IPS-15b (cell line): ENCODE results near the gene MYOG.

Experiments
- H3K27me3 ChIP-seq: one replicate; pipeline ENCODE4 v1.6.1; 2013; ENCODE audit warnings: low read length; ENCODE audit not compliant: control insufficient read depth, insufficient read depth
- H3K36me3 ChIP-seq: one replicate; pipeline ENCODE4 v1.6.1; 2013; ENCODE audit warnings: low read length; ENCODE audit not compliant: control insufficient read depth, insufficient read depth
- H3K4me1 ChIP-seq: one replicate; pipeline ENCODE4 v1.6.1; 2013; ENCODE audit warnings: mild to moderate bottlenecking, low read length; ENCODE audit not compliant: control insufficient read depth, insufficient read depth
- H3K4me3 ChIP-seq: one replicate; pipeline ENCODE4 v1.5.1; 2013; ENCODE audit warnings: low read depth, low read length
- H3K9ac ChIP-seq: one replicate; pipeline ENCODE4 v1.6.1; 2013; ENCODE audit warnings: low read depth, mild to moderate bottlenecking, low read length
- H3K9me3 ChIP-seq: one replicate; pipeline ENCODE4 v1.6.1; 2013; ENCODE audit warnings: mild to moderate bottlenecking, low read length; ENCODE audit not compliant: control insufficient read depth, insufficient read depth

MYOG gene

GRCh38 chr1:203038217-203038741, 47.5 kb downstream of the MYOG start:
- peaks cover under 1% of the 10 kb centered on the region for H3K36me3 ChIP-seq
- H3K9me3 ChIP-seq, result no peaks in the 10 kb centered on the region
- peaks cover 4% of the 10 kb centered on the region for H3K4me1 ChIP-seq
- H3K27me3 ChIP-seq, result no peaks in the 10 kb centered on the region
- no peak overlapping the region for H3K4me3 ChIP-seq
- H3K9ac ChIP-seq, result no peak overlapping the region

DNA sequence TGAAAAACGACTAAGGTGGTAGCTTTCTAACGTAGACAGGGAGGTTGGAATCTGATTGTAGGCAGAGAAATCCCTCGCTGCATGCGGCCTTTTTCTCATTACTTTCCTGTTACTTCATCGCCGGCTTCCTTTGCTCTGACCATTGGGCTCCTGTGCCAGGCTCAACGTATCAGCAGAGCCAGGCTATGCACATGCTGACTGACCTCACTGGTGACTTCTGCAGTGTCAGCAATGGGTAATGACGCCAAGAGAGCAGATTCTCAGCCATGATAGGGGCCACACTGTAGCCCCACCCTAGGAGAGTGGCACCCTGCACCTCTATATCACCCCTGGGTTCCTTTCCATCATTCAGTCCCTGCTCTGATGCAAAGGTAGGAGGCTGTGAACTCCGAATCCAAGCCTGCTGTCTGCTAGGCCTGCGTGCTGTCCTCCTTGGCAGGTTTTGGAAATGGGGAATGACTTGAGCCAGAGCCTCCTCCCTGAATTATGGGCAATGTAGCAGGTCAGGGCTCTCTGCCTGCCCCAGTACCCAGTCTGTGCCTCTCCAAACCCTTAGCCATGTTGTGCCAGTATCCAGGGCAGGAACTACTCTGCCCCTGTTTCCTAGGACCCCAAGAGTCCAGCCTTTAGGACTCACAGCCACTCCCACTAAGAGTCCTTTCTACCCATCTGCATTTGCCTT, 48.2 kb downstream of the MYOG start:
- no peaks in the 10 kb centered on the region for H3K9me3 ChIP-seq
- H3K4me1 ChIP-seq, result peaks cover 4% of the 10 kb centered on the region
- no peak overlapping the region for H3K4me3 ChIP-seq
- H3K9ac ChIP-seq, result no peak overlapping the region
- H3K36me3 ChIP-seq, result no peaks in the 10 kb centered on the region
- H3K27me3 ChIP-seq, result no peaks in the 10 kb centered on the region

- no peaks in the 10 kb centered on the region for H3K27me3 ChIP-seq
- peaks cover 4% of the 10 kb centered on the region for H3K4me1 ChIP-seq
- H3K4me3 ChIP-seq, result no peak overlapping the region
- H3K9ac ChIP-seq, result no peak overlapping the region
- H3K9me3 ChIP-seq, result no peaks in the 10 kb centered on the region
- no peaks in the 10 kb centered on the region for H3K36me3 ChIP-seq
Observed at GRCh38 chr1:203036537-203036936, 49.3 kb downstream of the MYOG start.

DNA sequence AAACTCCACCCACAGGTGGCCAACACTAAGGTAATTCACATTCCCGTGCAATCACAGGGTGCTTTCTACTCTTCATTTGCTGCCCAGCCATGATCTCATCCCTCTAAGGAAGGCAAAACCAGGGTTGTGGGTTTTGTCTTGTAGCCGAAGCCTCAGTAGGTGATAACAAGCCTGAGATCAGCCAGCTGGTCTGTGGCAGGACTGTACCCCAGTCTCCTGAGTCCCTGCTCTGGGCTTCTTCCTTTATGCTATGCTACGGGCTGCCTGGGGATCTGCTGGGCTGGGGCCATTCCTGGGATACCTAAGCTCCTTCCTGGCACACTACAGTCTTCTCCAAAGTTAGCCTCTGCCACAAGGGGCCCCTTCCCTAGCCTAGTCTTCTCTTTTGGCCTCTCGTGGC, 49.7 kb downstream of the MYOG start:
- peaks cover 4% of the 10 kb centered on the region for H3K4me1 ChIP-seq
- no peaks in the 10 kb centered on the region for H3K27me3 ChIP-seq
- H3K4me3 ChIP-seq, result no peak overlapping the region
- no peak overlapping the region for H3K9ac ChIP-seq
- no peaks in the 10 kb centered on the region for H3K36me3 ChIP-seq
- no peaks in the 10 kb centered on the region for H3K9me3 ChIP-seq

- no peak overlapping the region for H3K9ac ChIP-seq
- no peak overlapping the region for H3K4me3 ChIP-seq
- peaks cover 4% of the 10 kb centered on the region for H3K4me1 ChIP-seq
- no peaks in the 10 kb centered on the region for H3K36me3 ChIP-seq
- no peaks in the 10 kb centered on the region for H3K9me3 ChIP-seq
- no peaks in the 10 kb centered on the region for H3K27me3 ChIP-seq
Observed at GRCh38 chr1:203035111-203036000, 50.5 kb downstream of the MYOG start.

DNA sequence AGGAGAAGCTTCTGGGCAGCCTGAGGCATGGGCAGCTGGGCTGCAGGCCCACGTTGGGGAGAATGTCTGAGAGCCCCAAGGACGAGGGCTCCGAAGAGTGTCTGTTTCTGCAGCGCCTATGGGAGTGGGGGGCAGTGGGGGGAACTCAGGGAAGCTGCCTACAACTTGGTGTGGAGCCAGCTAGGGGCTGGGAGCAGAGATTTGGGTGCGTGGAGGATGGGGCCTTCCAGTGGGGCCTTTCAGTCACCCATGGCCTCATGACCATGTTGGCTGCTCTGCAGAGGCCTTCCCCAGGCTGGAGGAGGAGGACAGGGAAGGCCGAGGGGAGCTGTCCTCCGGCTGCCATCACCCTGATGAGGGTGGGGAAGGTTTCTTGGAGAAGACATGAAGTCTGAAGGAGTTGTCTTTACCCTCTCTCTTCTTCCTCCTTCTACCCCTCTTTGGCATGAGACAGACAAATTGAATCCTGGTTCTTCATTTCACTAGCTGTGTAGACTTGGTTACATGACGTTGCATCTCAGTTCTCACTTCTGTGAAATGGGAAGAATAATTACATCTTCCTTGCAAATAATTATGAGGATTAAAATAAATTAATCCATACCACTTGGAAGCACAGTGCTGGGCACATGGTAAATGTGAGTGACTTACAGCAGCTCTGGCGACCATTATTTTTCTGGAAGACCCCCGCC, 51.2 kb downstream of the MYOG start:
- no peak overlapping the region for H3K9ac ChIP-seq
- H3K4me3 ChIP-seq, result no peak overlapping the region
- peaks cover 1% of the 10 kb centered on the region for H3K27me3 ChIP-seq
- no peaks in the 10 kb centered on the region for H3K9me3 ChIP-seq
- H3K36me3 ChIP-seq, result no peaks in the 10 kb centered on the region
- peaks cover 2% of the 10 kb centered on the region for H3K4me1 ChIP-seq

GRCh38 chr1:203033917-203034316, 51.9 kb downstream of the MYOG start:
- peaks cover 8% of the 10 kb centered on the region for H3K27me3 ChIP-seq
- no peaks in the 10 kb centered on the region for H3K9me3 ChIP-seq
- no peak overlapping the region for H3K9ac ChIP-seq
- H3K4me3 ChIP-seq, result no peak overlapping the region
- H3K4me1 ChIP-seq, result no peaks in the 10 kb centered on the region
- H3K36me3 ChIP-seq, result no peaks in the 10 kb centered on the region

DNA sequence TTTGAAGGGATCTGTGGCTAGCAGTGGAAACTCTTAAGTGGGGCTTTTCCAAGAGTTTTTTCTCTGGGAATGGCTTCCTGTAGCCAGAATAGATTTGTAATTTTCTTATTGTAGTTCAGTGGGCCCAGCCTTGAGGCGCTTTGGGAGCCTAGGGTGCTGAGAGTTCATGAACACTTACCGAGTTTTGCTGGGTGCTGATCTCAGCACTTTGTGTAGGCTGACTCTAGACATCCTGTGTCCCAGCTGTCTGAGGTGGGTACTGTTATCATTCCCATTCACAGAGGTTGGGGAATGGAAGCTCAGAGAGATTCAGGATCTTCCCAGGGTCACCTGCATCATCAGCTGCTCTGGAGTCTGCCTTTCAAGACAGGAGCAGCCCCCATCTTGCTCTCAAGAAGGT, 52.5 kb downstream of the MYOG start:
- Histone ChIP-seq H3K4me3 (no peak overlapping the region), H3K9ac (no peak overlapping the region), H3K27me3 (peaks cover 14% of the 10 kb centered on the region), H3K9me3 (no peaks in the 10 kb centered on the region), H3K4me1 (no peaks in the 10 kb centered on the region), H3K36me3 (no peaks in the 10 kb centered on the region)
